Muscle of leg (tissue), 11 donors: ENCODE data around the gene PCGF1. TPM values are rescaled to one million over a fixed set of nuclear protein-coding genes. Genes with fewer than 3 reads are reported as not detected.

Experiments
- DNase-seq: peaks from one replicate; pipeline ENCODE4 v3.0.0; 2013
- H3K27ac ChIP-seq: one replicate; pipeline ENCODE4 v1.5.1; 2013; ENCODE audit warnings: mild to moderate bottlenecking, low read length, control low read depth
- H3K27me3 ChIP-seq: one replicate; pipeline ENCODE4 v1.6.1; 2013; ENCODE audit warnings: low read length; ENCODE audit not compliant: control insufficient read depth, insufficient read depth
- H3K36me3 ChIP-seq: one replicate; pipeline ENCODE4 v1.6.1; 2013; ENCODE audit warnings: low read length; ENCODE audit not compliant: control insufficient read depth, insufficient read depth
- H3K4me1 ChIP-seq: one replicate; pipeline ENCODE4 v1.6.1; 2013; ENCODE audit warnings: low read length; ENCODE audit not compliant: control insufficient read depth, insufficient read depth
- H3K4me3 ChIP-seq: one replicate; pipeline ENCODE4 v1.5.1; 2013; ENCODE audit warnings: low read length, control low read depth
- H3K9me3 ChIP-seq: replicated peaks from 2 replicates; pipeline ENCODE4 v1.6.1; 2013; ENCODE audit warnings: low read depth, low read length; ENCODE audit not compliant: control insufficient read depth
- WGBS: methylation state at CpG from one replicate; pipeline ENCODE4 v1.1.5; 2013; ENCODE audit warnings: missing lambda C conversion rate; ENCODE audit not compliant: insufficient coverage; 5-methylcytosine and 5-hydroxymethylcytosine counted together
- polyA plus RNA-seq, 8 donors: library from polyadenylated mRNA; unstranded; fragments of 120-200 nt; gene quantifications; one replicate each; pipeline versions ENCODE4 v1.2.1 to v1.2.3, GENCODE V29; 2013; ENCODE audit warnings: inconsistent platforms in 1 of 8, low replicate concordance in 1 of 8; ENCODE audit not compliant: insufficient read length in 8 of 8, insufficient read depth in 1 of 8
- total RNA-seq: library from RNA; stranded (reverse); fragments of 120-200 nt; gene quantifications from one replicate; pipeline ENCODE4 v1.2.4, GENCODE V29; 2013

The PCGF1 gene
- total and polyA plus RNA-seq, 9 donors, result 11.4 to 16.3 (median 12.5) TPM

DNA sequence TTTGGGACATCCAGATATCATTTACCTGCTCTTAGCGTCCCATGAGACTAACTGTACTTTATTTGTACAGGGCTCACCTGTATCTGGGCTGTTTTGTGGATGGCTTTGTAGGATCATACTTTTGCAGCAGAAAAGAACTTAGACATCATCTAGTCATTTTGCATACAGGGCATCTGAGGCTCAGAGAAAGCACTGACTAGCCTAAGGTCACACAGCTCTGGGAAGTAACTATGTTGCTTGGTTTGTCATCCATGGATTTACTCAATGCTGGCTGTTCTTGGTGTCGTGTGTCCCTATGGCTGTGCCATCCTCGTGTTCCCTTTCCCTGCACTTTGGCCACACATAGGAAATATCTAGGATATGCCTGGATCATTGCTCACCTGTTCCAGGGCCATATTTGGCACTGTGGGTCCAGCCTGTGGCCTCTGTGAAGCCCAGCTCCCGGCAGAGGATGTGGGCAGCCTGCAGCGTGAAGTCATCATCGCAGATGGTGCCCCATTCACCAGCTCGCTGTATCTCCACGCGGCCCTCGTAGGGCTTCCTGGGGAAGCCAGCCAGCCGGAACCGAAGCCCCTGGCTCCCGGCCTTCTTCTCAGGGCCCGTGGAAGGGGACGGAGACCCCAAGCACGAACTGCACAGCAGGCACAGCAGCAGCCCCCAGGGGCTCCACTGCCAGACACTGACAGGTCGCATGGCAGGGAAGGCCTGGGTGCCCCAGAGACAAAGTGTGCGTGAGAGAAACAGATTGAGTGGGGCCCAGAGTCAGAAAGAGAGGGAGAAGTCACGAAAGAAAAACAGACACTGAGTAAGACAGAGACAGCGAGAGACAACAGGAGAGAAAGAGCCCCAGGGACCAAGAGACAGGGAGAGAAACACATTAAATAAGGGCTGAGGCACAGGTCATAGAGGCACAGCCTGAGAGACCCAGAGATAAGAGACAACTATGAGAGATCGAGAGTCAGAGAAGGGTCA lies 44.7 kb upstream of the PCGF1 start:
- Histone ChIP-seq H3K4me3 (no peak overlapping the region), H3K9me3 (no peaks in the 10 kb centered on the region), H3K36me3 (peaks cover 6% of the 10 kb centered on the region), H3K4me1 (peaks cover 43% of the 10 kb centered on the region), H3K27me3 (peaks cover 9% of the 10 kb centered on the region), H3K27ac (no peak overlapping the region)
- 66% methylated on average over 20 of the region's 21 CpGs for WGBS
- DNase-seq, result peak; percentile 5

- Histone ChIP-seq H3K9me3 (no peaks in the 10 kb centered on the region), H3K4me1 (peaks cover 43% of the 10 kb centered on the region), H3K27me3 (peaks cover 9% of the 10 kb centered on the region), H3K27ac (no peak overlapping the region), H3K4me3 (no peak overlapping the region), H3K36me3 (peaks cover 6% of the 10 kb centered on the region)
- DNase-seq, result no peak
Measured at GRCh38 chr2:74551530-74551929, 44.0 kb upstream of the PCGF1 start.

- Histone ChIP-seq H3K9me3 (no peaks in the 10 kb centered on the region), H3K4me1 (peaks cover 38% of the 10 kb centered on the region), H3K27ac (no peak overlapping the region), H3K27me3 (peaks cover 9% of the 10 kb centered on the region), H3K36me3 (peaks cover 2% of the 10 kb centered on the region), H3K4me3 (no peak overlapping the region)
- WGBS, result 53% methylated on average over 3 of the region's 7 CpGs
- peak; percentile 5 for DNase-seq
Measured at GRCh38 chr2:74550231-74550630, 42.7 kb upstream of the PCGF1 start.

GRCh38 chr2:74548900-74549826 lies 41.7 kb upstream of the PCGF1 start:
- Histone ChIP-seq H3K4me3 (peak overlapping the region; percentile 64), H3K9me3 (no peaks in the 10 kb centered on the region), H3K27ac (peak overlapping the region; percentile 26), H3K27me3 (peaks cover 9% of the 10 kb centered on the region), H3K36me3 (peaks cover 2% of the 10 kb centered on the region), H3K4me1 (peaks cover 35% of the 10 kb centered on the region)
- peak; percentile 87 for DNase-seq
- 4% methylated on average over 85 of the region's 85 CpGs for WGBS

GRCh38 chr2:74548285-74548899 lies 40.9 kb upstream of the PCGF1 start:
- peak overlapping the region; percentile 40 for H3K27ac ChIP-seq
- peaks cover 2% of the 10 kb centered on the region for H3K36me3 ChIP-seq
- H3K9me3 ChIP-seq, result no peaks in the 10 kb centered on the region
- 4% methylated on average over 25 of the region's 26 CpGs for WGBS
- H3K27me3 ChIP-seq, result peaks cover 9% of the 10 kb centered on the region
- DNase-seq, result peak; percentile 75
- H3K4me1 ChIP-seq, result peaks cover 31% of the 10 kb centered on the region
- peak overlapping the region; percentile 64 for H3K4me3 ChIP-seq

DNA sequence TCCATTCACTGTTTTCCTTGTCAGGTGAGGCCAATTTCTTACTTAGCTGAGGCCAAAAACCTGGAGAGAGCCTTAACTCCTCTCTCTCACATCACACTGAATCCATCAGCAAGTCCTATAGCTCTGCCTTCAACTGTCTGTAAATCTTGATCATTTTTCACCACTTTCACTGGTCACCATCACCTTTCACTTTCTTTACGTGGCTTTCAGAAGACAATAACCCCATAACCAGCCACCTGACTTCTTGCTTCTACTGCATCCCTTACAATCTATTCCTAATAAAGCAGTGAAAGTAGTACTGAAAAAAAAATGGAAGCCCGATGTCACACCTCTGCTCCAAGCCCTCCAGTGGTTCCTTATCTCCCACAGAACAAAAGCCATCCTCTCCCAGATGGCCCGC lies 38.5 kb upstream of the PCGF1 start:
- 85% methylated on average over 1 of the region's 3 CpGs for WGBS
- no peak overlapping the region for H3K27ac ChIP-seq
- no peaks in the 10 kb centered on the region for H3K36me3 ChIP-seq
- no peak for DNase-seq
- peaks cover 20% of the 10 kb centered on the region for H3K4me1 ChIP-seq
- no peak overlapping the region for H3K4me3 ChIP-seq
- peaks cover 9% of the 10 kb centered on the region for H3K27me3 ChIP-seq
- H3K9me3 ChIP-seq, result no peaks in the 10 kb centered on the region

DNA sequence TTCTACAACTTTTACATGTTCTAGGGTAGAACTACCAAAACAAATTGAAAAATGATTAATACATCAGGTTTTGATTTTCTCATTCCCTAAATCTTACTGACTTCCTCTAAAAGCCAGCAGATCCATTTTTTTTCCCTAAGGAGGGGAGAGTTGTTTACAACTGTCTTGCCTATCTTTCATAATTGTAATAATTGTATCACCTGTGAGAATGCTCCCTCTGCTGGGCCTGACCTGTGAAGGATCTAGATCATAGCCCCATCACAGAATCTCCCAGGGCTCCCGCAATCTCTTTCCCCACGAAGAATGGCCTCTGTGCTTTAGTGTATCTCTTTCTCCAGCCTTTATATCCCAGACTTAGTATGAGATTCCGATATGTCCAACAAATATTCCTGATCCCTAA lies 37.1 kb upstream of the PCGF1 start:
- H3K27me3 ChIP-seq, result peaks cover 5% of the 10 kb centered on the region
- no peak for DNase-seq
- H3K9me3 ChIP-seq, result no peaks in the 10 kb centered on the region
- no peak overlapping the region for H3K27ac ChIP-seq
- no peaks in the 10 kb centered on the region for H3K36me3 ChIP-seq
- WGBS, result 100% methylated on average over 2 of the region's 3 CpGs
- H3K4me1 ChIP-seq, result peaks cover 14% of the 10 kb centered on the region
- no peak overlapping the region for H3K4me3 ChIP-seq

GRCh38 chr2:74542978-74543377 lies 35.5 kb upstream of the PCGF1 start:
- no peak overlapping the region for H3K27ac ChIP-seq
- WGBS, result 60% methylated on average over 1 of the region's 1 CpG
- H3K4me1 ChIP-seq, result peaks cover 1% of the 10 kb centered on the region
- no peaks in the 10 kb centered on the region for H3K27me3 ChIP-seq
- no peaks in the 10 kb centered on the region for H3K36me3 ChIP-seq
- H3K9me3 ChIP-seq, result no peaks in the 10 kb centered on the region
- H3K4me3 ChIP-seq, result no peak overlapping the region
- DNase-seq, result peak; percentile 10

- Histone ChIP-seq H3K27me3 (no peaks in the 10 kb centered on the region), H3K9me3 (no peaks in the 10 kb centered on the region), H3K36me3 (no peaks in the 10 kb centered on the region), H3K27ac (no peak overlapping the region), H3K4me1 (no peaks in the 10 kb centered on the region), H3K4me3 (no peak overlapping the region)
- DNase-seq, result peak; percentile 41
- 72% methylated on average over 5 of the region's 5 CpGs for WGBS
Measured at GRCh38 chr2:74540291-74540690, 32.8 kb upstream of the PCGF1 start.
